SU-DHL-6 (cell line): Measurements from ENCODE around the gene OR2S2.

Experiments used
- EZH2phosphoT487 ChIP-seq: fragments of 200-600 bp; sonication (generic), shearing (Covaris generic); conservative IDR thresholded peaks from 2 replicates; pipeline ENCODE4 v1.6.1; 2018; ENCODE audit warnings: mild to moderate bottlenecking, antibody characterized with exemption, low read length, moderate library complexity, mixed read lengths
- TF ChIP-seq, protein P1 (sequence below): fragments of 200-600 bp; sonication (generic); IDR thresholded peaks from one replicate; pipeline ENCODE4 v1.5.1; 2017; ENCODE audit warnings: antibody characterized with exemption, mild to moderate bottlenecking, low read length, moderate library complexity; ENCODE audit not compliant: insufficient read depth, poor library complexity, severe bottlenecking

DNA sequence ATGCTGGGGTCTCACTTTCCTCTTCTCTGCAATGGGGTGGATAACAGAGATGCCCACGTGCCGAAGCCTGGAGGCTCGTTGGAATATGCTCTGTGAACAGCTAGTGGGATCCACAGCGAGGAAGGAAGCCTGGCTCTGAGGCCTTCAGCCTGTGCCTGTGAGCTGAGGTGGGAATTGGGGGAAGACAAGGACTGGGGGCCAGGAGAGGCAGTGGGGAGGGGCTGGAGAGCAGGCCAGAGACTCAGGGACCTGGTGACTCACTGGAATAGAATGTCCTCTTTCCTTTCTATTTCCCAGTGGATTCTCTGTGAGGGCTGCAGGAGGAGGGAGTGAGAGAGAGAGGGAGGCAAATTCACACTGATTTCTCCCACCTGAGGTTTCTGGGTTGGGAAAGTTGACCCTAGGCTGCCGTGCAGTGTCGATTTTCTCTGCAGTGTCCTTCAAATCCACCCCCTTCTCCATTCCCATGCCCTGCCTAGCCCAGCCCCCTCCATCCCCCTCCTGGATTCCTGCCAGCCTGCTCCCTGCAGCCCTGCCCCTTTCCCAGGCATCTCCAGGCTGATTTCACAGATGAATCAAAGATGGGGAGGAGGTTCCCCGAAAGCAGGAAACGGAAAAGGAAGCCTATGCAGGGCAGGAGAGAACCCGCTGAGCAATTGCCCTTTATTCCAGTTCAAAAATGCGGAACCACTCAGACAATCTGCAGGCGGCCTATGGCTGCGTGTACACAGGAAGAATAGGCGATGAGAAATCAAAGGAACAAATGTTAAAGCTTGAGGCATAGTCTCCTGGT, 50.0 kb downstream of the OR2S2 start:
- TF ChIP-seq, protein P1, sequence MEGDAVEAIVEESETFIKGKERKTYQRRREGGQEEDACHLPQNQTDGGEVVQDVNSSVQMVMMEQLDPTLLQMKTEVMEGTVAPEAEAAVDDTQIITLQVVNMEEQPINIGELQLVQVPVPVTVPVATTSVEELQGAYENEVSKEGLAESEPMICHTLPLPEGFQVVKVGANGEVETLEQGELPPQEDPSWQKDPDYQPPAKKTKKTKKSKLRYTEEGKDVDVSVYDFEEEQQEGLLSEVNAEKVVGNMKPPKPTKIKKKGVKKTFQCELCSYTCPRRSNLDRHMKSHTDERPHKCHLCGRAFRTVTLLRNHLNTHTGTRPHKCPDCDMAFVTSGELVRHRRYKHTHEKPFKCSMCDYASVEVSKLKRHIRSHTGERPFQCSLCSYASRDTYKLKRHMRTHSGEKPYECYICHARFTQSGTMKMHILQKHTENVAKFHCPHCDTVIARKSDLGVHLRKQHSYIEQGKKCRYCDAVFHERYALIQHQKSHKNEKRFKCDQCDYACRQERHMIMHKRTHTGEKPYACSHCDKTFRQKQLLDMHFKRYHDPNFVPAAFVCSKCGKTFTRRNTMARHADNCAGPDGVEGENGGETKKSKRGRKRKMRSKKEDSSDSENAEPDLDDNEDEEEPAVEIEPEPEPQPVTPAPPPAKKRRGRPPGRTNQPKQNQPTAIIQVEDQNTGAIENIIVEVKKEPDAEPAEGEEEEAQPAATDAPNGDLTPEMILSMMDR: no peak
- no peak for TF ChIP-seq EZH2phosphoT487
